ENCODE results near the gene KANSL1.

The KANSL1 gene

GRCh38 chr17:46140645-46141197 lies 52.5 kb downstream of the KANSL1 start:
- DNase-seq (ENCODE audit: low read depth in 3 of 3), result no peak

- DNase-seq (ENCODE audit: low read depth in 3 of 3), result no peak
Observed at GRCh38 chr17:46139432-46140210, 53.6 kb downstream of the KANSL1 start.

GRCh38 chr17:46138473-46138872 lies 54.8 kb downstream of the KANSL1 start:
- DNase-seq (ENCODE audit: low read depth in 3 of 3), result no peak

- no peak for DNase-seq (ENCODE audit: low read depth in 3 of 3)
Observed at GRCh38 chr17:46136820-46137219, 56.4 kb downstream of the KANSL1 start.

- no peak for DNase-seq (ENCODE audit: low read depth in 3 of 3)
Observed at GRCh38 chr17:46135879-46136563, 57.2 kb downstream of the KANSL1 start.

GRCh38 chr17:46135126-46135812 lies 58.0 kb downstream of the KANSL1 start:
- no peak for DNase-seq (ENCODE audit: low read depth in 3 of 3)

- DNase-seq (ENCODE audit: low read depth in 3 of 3), result no peak
Observed at GRCh38 chr17:46129302-46129701, 63.9 kb downstream of the KANSL1 start.

GRCh38 chr17:46128453-46128852 lies 64.8 kb downstream of the KANSL1 start:
- DNase-seq (ENCODE audit: low read depth in 3 of 3), result no peak

GRCh38 chr17:46127524-46127923 lies 65.7 kb downstream of the KANSL1 start:
- no peak for DNase-seq (ENCODE audit: low read depth in 3 of 3)

GRCh38 chr17:46126840-46127239 lies 66.4 kb downstream of the KANSL1 start:
- no peak for DNase-seq (ENCODE audit: low read depth in 3 of 3)

- no peak for DNase-seq (ENCODE audit: low read depth in 3 of 3)
Observed at GRCh38 chr17:46125831-46126230, 67.4 kb downstream of the KANSL1 start.

GRCh38 chr17:46124695-46125592 lies 68.3 kb downstream of the KANSL1 start:
- DNase-seq (ENCODE audit: low read depth in 3 of 3), result no peak

- DNase-seq (ENCODE audit: low read depth in 3 of 3), result no peak
Observed at GRCh38 chr17:46123607-46124006, 69.6 kb downstream of the KANSL1 start.

GRCh38 chr17:46122486-46122871 lies 70.8 kb downstream of the KANSL1 start:
- DNase-seq (ENCODE audit: low read depth in 3 of 3), result no peak

GRCh38 chr17:46121841-46122485 lies 71.3 kb downstream of the KANSL1 start:
- no peak for DNase-seq (ENCODE audit: low read depth in 3 of 3)

GRCh38 chr17:46121165-46121764 lies 72.0 kb downstream of the KANSL1 start:
- DNase-seq (ENCODE audit: low read depth in 3 of 3), result no peak

- no peak for DNase-seq (ENCODE audit: low read depth in 3 of 3)
Observed at GRCh38 chr17:46120537-46120936, 72.7 kb downstream of the KANSL1 start.

- no peak for DNase-seq (ENCODE audit: low read depth in 3 of 3)
Observed at GRCh38 chr17:46120078-46120477, 73.2 kb downstream of the KANSL1 start.

- DNase-seq (ENCODE audit: low read depth in 3 of 3), result no peak
Observed at GRCh38 chr17:46118964-46119363, 74.3 kb downstream of the KANSL1 start.
